Iris pigment epithelial cell (primary cell): ENCODE measurements around the gene PEX6.

ENCODE experiments used
- DNase-seq: peaks from one replicate; pipeline ENCODE4 v3.0.0-alpha.2; 2011; ENCODE audit warnings: low read depth

The PEX6 gene

GRCh38 chr6:42933205-42933604 lies 45.8 kb downstream of the PEX6 start:
- peak; percentile 22 for DNase-seq

GRCh38 chr6:42932412-42932811 lies 46.6 kb downstream of the PEX6 start:
- DNase-seq = no peak

GRCh38 chr6:42929821-42930360 lies 49.1 kb downstream of the PEX6 start:
- peak; percentile 91 for DNase-seq

- peak; percentile 99 for DNase-seq
These were observed 49.8 kb downstream of the PEX6 start, which contains the start of gene CNPY3 for GRCh38 chr6:42928986-42929820. Gene CNPY3 (plus strand): TSS chr6:42929480. CDS start chr6:42929571, 91 bp downstream.

- no peak for DNase-seq
These were observed 53.6 kb downstream of the PEX6 start for GRCh38 chr6:42925248-42925857.

- DNase-seq = peak; percentile 28
These were observed 55.3 kb downstream of the PEX6 start for GRCh38 chr6:42923666-42924065.

GRCh38 chr6:42921801-42922200 lies 57.2 kb downstream of the PEX6 start:
- DNase-seq = no peak

GRCh38 chr6:42916288-42916687 lies 62.7 kb downstream of the PEX6 start:
- DNase-seq = no peak

- DNase-seq = no peak
These were observed 63.2 kb downstream of the PEX6 start, which contains the start of gene PTCRA for GRCh38 chr6:42915732-42916131. Gene PTCRA (plus strand): TSS chr6:42916053. CDS start chr6:42916070, 17 bp downstream.

- no peak for DNase-seq
These were observed 64.4 kb downstream of the PEX6 start for GRCh38 chr6:42914546-42914945.
